ENCODE data around the gene SGTA. TPM values are rescaled to one million over a fixed set of nuclear protein-coding genes. Genes with fewer than 3 reads are reported as not detected.
"Not testable (repeated sequence)": the region's sequence is repeated elsewhere in the genome, so short reads cannot be mapped to it uniquely, and the experiment has no call there.

SGTA gene
- total RNA-seq, 1 donor = 39.4 TPM

DNA sequence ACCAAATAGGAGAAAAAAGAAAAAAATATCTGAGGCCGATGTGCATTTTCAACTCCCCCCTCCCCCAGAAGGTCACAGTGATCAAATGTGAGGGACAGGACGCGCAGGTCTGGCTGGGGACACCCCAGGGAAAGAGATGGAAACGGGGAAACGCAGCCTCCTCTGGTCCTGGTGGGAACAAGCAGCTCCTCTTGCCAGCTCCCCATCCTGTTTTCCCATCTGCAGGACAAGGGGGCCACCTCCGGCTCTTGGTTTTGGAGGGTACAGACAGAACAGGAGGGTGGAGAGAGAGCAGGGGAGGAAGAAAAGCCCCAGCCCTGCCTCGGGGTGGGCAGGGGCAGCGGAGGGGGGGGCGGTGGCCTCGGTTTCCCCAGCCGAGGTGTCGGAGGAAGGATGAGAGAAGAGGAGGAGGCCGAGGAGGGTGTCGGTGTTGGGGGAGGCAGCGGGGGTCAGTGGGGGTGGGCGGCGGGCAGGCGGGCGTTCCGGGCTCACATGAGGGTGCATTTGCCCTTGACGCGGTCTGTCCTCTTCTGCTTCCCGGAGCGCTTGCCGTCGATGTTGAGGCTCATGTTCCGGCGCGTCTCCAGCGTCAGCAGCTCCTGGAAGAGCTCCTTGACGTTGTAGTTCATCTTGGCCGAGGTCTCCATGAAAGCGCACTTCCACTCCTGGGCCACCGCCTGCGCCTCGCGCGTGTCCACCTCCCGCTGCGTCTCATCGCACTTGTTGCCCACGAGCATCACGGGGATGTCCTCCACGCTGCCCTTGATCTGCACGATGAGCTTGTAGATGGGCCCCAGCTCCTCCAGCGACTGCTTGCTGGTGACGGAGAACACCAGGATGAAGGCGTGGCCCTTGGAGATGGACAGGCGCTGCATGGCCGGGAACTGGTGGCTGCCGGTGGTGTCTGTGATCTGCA is 66.1 kb downstream of the SGTA start:
- TF ChIP-seq, protein P1, sequence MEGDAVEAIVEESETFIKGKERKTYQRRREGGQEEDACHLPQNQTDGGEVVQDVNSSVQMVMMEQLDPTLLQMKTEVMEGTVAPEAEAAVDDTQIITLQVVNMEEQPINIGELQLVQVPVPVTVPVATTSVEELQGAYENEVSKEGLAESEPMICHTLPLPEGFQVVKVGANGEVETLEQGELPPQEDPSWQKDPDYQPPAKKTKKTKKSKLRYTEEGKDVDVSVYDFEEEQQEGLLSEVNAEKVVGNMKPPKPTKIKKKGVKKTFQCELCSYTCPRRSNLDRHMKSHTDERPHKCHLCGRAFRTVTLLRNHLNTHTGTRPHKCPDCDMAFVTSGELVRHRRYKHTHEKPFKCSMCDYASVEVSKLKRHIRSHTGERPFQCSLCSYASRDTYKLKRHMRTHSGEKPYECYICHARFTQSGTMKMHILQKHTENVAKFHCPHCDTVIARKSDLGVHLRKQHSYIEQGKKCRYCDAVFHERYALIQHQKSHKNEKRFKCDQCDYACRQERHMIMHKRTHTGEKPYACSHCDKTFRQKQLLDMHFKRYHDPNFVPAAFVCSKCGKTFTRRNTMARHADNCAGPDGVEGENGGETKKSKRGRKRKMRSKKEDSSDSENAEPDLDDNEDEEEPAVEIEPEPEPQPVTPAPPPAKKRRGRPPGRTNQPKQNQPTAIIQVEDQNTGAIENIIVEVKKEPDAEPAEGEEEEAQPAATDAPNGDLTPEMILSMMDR (IDR thresholded peaks at IDR 0.05; ENCODE audit: insufficient read depth, low read length) = no peak
- DNase-seq (ENCODE audit: low read depth) = no peak
- no peak overlapping the region for H3K4me3 ChIP-seq (ENCODE audit: low read depth, low read length)

DNA sequence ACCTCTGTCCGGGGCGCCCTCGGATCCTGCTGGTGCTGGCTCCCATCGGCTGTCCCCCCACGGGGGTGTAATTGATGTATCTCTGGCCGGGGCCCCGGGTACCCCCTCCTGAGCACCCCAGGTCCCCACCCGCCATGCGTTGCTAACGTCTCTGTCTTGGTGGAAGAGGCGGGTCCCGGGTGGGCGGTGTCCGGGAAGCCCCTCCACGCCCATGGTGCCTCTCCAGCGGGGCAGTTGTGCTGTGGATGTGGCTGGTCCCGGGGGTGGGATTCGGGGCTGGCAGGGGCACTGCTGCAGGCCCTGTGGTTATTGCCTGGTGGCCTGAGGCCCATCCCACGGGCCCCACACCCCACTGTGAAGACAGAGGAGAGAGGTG is 66.8 kb downstream of the SGTA start:
- no peak for DNase-seq (ENCODE audit: low read depth)
- H3K4me3 ChIP-seq (ENCODE audit: low read depth, low read length) = no peak overlapping the region
- TF ChIP-seq, protein P1 (IDR thresholded peaks at IDR 0.05; ENCODE audit: insufficient read depth, low read length) = no peak

DNA sequence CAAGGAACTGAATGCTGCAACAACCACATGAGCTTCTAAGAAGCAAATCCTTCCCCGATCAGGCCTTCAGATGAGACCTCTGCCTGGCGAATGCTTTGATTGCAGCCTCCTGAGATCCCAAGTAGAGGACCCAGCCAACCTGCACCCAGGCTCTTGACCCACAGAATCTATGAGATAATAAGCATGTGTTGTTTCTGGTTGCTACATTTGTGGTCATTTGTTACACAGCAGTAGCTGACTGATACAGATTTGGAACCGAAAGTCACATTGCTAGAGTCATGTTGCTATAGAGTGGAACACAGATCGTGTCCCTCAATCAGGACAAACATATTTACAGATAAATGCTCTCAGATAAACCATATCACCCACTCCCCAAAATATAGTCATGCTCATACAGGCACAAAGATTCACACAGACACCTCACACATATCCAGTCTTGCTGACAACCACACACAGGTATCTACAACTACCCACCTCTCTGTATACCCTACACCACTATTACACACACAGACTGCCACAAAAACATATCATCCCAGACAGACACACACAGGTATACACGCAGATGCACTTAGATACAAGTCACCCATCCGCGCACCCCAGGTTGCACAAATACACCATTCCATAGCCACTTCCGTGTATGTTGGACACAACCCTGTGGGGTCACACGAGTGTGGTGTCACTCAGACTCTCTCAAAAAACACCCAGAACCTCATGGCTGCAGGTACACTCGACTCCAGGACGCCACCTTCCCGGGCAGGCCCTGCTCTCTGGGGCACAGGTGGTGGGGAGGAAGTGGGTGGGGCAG is 67.4 kb downstream of the SGTA start:
- H3K4me3 ChIP-seq (ENCODE audit: low read depth, low read length) = no peak overlapping the region
- TF ChIP-seq, protein P1 (IDR thresholded peaks at IDR 0.05; ENCODE audit: insufficient read depth, low read length) = no peak
- no peak for DNase-seq (ENCODE audit: low read depth)

DNA sequence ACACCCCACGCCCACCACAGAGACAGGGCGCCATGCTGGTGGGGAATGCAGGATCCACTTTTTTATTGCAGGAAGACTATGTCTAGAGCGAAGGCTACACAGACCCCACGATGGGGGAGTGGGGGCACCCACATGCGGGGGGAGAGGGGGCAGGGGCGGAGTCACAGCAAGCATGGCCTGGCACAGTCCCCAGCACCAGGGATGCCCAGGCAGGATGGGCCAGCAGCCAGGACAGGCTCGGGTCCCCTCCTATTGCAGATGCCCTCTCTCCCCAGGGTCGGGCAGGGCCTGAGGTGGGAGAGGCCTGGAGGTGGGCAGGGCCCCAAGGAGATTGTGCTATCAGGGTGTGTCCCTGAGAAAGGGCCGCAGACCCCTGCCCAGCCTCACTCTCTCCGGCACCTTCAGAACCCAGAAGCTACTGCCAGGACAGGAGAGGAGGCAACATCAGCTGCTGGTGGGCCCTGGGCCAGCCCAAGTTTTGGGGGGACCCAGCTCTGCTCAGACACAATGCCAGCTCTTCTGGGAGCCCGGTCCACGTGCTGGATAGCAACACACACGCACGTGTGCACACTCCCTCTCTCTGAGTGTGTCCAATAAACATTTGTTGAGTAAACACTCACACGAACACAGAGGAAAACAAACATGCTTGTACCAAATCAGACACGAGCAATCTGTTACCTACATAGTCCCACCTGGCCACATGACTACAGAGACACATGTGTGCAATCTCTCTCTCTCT is 68.4 kb downstream of the SGTA start:
- no peak for DNase-seq (ENCODE audit: low read depth)
- TF ChIP-seq, protein P1 (IDR thresholded peaks at IDR 0.05; ENCODE audit: insufficient read depth, low read length) = no peak
- H3K4me3 ChIP-seq (ENCODE audit: low read depth, low read length) = no peak overlapping the region

DNA sequence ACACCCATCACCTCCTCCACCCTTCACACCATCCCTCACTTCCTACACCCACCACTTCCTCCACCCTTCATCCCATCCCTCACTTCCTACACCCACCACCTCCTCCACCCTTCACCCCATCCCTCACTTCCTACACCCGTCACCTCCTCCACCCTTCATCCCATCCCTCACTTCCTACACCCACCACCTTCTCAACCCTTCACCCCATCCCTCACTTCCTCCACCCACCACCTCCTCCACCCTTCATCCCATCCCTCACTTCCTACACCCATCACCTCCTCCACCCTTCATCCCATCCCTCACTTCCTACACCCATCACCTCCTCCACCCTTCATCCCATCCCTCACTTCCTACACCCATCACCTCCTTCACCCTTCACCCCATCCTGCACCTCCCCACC is 69.0 kb downstream of the SGTA start:
- H3K4me3 ChIP-seq (ENCODE audit: low read depth, low read length) = not testable (repeated sequence)

DNA sequence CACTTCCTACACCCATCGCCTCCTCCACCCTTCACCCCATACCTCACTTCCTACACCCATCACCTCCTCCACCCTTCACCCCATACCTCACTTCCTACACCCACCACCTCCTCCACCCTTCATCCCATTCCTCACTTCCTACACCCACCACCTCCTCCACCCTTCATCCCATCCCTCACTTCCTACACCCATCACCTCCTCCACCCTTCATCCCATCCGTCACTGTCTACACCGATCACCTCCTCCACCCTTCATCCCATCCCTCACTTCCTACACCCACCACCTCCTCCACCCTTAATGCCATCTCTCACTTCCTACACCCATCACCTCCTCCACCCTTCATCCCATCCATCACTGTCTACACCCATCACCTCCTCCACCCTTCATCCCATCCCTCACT is 69.9 kb downstream of the SGTA start:
- H3K4me3 ChIP-seq (ENCODE audit: low read depth, low read length); DNase-seq (ENCODE audit: low read depth): not testable (repeated sequence)

More for the DNA sequence above, 69.0 kb downstream of the SGTA start:
- not testable (repeated sequence) for DNase-seq (ENCODE audit: low read depth)

DNA sequence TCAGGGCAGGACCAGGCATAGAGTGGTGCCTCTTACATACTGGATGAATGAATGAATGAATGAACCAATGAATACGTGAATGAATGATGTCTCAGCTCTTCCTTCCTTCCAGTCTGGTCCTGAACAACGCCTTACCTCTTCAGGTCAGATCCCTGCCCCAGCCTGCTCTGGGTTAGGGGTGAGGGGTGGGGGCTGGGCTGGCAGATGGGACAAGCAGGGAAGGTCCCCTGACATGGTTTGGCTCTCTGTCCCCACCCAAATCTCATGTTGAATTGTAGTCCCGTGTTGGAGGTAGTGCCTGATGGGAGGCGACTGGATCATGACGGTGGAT is 71.2 kb downstream of the SGTA start:
- TF ChIP-seq, protein P1 (IDR thresholded peaks at IDR 0.05; ENCODE audit: insufficient read depth, low read length) = no peak
- no peak overlapping the region for H3K4me3 ChIP-seq (ENCODE audit: low read depth, low read length)
- DNase-seq (ENCODE audit: low read depth) = no peak
